EH (cell line): ENCODE data around the gene PAPPA.

Experiments
- DNase-seq: peaks from one replicate; pipeline ENCODE4 v3.0.0-alpha.2; 2015; ENCODE audit warnings: low read depth

Gene PAPPA

DNA sequence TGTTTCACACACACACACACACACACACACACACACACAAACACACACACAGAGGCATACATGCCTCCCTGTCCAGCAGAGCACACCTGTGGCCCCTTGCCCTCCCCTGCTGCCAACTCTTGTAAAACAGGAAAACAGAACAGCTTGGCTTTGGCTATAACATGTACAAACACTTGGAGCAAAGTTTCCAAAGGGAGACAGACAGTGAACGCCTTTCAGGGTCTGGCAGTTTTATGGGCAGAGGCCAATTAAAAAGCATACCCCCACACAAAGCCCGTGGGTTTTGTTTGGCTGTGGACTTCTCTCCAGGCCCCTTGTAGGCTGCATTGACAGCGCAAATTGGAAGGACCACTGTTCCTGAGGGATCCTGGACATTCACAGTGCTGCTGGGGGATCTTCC, 265.6 kb downstream of the PAPPA start:
- DNase-seq = no peak

DNA sequence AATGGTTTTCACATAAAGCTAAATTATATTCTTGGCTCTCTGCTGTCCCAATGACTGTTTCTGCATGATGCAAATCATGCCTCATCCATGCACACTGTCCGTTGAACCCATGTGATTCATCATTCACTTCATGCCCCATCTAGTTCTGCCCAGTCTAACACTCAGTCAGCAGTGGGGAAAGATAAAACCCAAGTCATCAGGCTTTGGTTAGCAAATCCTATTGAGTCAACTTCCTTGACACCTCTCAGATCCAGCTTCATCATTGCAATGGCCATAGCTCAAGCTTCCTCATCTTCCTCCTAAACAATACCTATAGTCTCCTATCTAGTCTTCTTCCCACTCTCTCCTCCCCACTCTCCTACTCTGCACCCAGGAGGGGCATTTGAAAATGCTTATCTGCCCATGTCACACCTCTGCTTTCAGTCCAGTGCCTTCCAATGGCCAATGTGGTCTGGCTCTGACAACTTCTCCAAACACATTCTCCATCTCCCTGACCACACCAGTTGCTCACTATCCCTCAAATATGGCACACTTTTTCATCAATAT, 267.5 kb downstream of the PAPPA start:
- DNase-seq = peak; percentile 28

DNA sequence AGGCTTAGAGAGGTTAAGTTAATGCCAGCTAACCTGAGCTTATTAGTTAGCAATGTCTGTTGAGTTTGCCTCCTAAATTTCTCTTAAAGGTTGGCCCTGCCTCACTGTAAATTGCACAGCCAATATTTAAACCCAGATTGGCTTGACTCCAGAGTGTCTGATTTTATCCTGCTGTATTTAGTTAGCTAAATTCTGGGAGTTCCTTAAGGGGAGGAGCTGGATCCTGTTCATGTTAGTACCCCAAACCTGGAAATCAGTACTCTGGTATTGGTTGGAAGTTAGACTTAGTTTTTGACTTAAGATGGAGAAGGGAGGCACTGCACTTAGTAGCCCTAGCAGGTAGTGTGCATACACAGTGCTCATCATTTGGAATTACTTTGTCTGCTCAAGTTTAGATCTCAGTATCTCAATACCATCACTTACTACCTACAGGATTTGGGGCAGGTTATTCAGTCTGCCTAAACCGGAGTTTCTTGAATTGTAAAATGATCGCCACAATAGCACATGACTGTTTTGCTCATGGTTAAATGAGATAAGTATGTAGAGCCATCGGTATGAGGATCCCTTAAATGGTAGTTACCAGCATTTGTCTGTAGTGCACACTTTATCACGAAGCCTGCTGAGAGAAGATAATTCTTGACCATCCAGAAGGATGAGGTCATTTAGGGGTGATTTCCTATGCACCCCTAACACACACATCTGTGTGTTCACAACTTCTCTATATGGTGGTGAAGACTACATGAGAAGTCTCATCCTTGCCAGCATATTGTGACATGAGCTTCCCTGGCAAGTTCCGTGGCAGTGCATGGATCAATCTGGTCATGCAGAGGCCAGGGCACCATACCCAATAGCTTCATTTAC, 268.8 kb downstream of the PAPPA start:
- DNase-seq = no peak

DNA sequence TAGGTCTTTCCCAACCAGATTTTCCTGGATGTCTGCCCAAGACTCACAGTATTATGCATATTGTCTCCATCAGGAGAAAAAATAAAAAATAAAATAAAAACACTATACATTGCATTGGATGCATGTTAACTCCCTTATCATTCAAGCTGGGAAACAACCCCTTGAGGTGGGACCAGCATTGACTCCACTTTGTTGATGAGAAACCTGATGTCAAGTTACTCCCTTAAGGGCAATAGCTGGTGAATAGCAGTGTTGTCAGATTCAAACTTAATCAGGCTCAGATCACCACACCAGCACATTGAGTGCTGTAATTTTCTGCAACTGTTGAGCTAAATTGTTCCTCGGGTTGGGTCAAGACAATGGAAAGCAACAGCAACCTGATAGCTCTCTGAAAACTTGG, 269.6 kb downstream of the PAPPA start:
- DNase-seq = no peak

DNA sequence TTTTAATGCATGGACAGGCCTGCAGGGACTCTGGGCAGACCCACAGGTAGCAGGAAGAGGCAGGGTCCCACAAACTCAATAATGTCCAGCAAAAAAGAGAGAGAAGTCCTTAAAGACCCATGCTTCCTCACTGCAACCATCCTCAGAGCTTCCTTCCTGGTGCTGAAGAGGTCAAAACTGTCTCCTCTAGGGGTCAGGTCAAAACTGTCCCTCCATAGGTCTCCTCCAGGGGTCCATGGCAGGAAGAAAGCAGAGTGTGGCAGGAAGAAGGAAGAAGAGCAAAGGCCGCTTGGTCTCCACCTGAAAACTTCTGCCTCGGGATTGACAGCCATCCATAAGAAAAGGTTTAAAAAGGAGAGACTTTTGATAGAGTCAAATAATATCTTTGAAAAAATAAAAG, 271.7 kb downstream of the PAPPA start:
- no peak for DNase-seq

DNA sequence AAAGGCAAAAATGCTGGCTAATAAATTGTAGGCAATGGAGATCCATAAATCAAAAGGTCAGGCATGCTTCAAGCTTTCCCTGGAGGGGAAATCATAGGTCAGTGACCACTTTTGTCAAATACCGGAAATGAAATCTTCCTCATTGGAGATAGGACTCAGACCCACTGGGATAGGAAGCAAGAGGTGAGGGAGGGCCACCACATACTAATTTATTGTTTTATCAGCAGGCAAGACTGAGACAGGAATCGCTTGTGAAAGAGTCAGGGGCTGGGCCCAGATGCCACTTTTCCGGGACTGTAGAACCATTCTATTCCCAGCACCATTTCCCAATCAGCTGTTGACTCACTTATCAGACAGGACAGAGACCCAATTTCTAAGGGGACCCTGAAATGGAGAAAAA, 277.3 kb downstream of the PAPPA start:
- DNase-seq = no peak

DNA sequence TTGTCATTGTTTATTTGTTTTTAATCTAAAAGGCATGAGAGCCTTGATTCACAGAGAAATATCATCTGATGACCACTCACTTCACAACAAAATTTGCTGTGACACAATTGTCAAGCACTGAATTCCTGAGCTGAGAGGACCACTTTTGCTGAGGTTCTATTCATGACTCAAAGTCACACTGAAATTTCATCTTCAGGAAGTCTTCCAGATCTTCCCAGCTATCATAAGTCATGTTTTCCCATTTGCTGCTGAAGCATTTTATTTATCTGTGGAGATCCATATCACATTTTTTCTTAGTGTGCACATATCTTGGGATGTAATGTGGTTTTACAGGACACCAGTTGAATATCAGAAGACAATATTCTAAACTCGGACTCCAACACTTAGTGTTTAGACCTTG, 278.5 kb downstream of the PAPPA start:
- peak; percentile 61 for DNase-seq

DNA sequence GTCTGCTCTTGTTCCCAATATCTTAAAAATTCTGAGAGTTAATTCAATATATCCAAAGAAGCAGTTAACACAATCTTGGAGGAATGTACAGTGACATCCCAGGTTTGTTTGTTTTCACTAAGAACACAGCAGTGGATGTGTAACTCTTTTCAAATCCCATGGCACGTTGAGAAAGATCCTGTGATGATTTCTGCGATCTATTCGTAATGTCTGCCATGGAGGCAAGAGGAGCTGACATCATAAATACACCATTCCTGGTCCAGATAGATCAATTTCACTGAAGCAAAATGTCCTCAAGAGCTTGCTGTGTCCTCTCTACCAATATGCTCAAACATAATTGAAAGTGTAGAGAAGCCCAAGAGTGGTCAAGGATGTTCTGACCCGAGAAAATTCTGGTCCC, 280.7 kb downstream of the PAPPA start:
- no peak for DNase-seq

DNA sequence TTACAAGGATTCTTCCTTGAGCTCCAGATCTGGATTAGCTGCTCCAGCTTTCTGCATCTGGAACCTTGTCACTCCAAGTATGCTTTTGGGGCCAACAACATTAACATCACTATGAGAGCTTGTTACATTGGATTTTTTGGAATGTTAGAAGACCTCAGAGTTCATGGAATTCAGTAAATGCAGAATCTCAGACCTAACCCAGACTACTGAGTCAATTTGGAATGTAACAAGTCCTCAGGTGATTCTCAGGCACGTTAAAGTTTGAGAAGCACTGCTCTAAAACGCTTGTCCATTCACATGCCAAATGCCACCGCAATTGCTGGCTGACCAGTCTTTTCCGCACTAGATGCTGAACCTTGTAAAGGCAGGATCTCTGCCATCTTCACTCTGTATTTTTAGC, 282.1 kb downstream of the PAPPA start:
- DNase-seq = peak; percentile 55

DNA sequence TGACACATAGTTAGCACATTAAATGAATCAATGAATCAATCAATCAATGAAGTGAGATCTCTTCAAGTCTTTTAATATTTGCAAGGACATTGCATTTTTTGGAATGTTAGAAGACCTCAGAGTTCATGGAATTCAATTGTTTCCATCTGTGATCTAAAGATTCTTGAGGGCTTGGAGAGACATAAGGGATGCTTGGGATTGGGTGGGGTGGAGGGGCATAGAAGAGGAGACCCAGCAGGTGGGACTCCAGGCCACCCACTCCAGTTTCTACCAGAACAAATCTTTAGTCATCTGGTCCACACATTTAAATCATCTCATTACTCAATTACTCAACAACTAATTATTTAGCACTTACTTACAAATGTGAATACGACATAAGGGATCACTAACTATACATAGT, 282.5 kb downstream of the PAPPA start:
- no peak for DNase-seq

DNA sequence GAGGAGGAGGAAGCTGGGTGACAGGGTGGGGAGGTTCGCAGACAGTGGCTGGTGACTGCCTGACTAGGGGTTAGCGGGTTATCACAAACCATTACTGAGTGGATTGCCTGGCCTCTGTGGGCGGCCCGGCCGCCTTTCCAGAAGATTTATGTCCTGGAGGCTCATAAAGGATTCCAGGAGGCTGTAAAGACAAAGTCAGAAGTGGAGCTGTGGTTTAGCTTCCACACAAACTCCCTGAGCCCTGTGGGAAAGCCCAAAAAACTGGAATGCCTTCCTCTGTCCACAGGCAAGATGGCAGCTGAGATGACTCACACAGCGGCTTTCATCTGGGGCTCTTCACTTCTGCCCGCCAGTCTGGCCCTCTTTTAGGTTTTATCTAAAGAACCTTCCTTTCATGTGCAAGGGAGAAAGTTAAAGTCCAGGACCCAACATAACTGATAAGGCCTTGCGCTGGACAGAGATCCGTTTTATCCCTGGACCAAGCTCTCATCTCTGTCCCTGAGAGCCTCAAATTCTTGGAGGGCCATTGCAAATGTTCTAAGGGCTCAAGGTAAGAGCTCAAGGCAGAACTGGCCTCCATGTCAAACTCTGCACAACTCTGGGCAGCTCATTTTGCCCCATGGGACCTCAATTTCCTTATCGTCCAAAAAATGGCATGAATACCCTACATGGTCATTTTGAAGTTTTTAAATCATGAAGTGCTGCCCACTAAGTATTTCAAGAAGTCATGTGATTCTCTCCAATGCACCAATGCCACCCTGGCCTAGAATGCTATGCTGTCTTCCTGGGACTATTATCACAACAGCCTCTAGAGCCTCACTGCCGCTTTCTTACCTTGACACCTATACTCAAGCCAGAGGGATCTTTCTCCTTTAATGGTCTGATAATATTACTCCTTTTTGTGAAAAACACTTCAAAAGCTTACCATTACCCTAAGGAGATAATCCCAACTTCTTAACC, 284.1 kb downstream of the PAPPA start:
- peak; percentile 26 for DNase-seq

DNA sequence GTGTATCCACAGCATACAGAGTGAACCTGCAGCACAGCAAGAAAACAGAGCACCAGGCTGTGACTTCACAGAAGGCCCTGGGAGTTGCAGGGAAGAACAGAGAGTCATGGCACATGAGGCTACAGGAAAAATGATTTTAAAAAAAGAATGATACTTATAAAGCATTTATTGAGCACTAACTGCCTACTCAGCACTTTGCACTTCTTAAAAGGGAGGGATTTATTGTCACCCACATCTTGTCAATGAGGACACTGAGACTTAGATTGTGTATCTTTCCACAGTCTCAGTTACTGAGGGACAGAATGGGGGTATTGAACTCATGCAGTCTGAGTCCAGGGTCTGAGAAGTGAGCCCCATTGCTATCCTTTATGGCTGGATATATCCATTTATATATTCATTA, 288.9 kb downstream of the PAPPA start:
- DNase-seq = no peak

DNA sequence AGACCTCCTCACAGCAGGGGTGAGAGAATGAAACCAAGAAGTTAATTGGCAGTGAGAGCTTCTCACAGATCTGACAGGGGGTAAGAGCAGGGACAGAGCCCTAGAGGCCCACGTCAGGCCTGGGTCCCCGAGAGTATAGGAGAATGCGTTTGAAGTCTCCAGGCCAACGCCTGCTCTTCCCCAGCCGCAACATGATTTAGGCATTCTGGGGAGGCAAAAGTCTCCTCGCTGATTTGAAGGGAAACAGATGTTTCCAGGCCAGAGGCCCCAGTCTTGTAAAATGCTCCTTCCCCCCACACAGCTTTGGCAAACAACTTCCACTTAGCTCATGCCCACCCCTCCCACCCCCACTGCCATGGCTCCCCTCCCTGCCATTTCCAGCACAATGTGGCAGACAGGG, 294.3 kb downstream of the PAPPA start:
- no peak for DNase-seq

DNA sequence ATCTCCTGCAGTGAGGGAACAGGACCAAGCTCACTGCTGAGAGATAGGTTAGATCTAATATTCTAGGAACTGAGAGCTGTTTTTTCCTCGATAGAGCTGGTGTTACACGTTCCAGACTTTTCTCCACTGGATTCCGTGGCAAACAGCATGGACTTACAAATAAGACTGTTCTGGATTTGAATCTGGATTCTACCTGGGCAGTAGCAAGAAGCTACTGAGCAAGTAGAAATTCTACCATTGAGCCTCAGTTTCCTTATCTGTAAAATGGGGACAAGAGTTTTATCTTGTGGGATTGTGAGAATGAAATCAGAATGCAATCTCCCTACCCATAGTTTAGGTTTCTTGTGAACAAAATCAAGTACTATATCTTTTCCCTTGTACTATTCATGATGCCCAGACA, 294.8 kb downstream of the PAPPA start:
- DNase-seq = no peak

DNA sequence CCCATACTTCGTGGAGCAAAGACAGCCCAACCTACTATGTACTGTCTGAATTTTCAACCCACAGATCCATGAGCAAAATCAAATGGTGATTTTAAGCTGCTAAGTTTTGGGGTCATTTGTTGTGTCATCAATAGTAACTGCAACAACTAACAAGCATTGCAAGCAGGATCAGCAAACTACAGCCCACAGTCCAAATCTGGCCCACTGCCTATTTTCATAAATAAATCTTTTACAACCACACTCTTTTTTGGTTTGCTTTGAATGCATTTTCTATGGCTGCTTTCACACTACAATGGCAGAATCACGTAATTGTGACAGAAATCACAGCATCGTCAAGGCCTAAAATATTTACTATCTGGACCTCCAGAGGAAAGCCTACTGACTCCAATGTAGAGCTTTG, 296.4 kb downstream of the PAPPA start:
- DNase-seq = no peak

DNA sequence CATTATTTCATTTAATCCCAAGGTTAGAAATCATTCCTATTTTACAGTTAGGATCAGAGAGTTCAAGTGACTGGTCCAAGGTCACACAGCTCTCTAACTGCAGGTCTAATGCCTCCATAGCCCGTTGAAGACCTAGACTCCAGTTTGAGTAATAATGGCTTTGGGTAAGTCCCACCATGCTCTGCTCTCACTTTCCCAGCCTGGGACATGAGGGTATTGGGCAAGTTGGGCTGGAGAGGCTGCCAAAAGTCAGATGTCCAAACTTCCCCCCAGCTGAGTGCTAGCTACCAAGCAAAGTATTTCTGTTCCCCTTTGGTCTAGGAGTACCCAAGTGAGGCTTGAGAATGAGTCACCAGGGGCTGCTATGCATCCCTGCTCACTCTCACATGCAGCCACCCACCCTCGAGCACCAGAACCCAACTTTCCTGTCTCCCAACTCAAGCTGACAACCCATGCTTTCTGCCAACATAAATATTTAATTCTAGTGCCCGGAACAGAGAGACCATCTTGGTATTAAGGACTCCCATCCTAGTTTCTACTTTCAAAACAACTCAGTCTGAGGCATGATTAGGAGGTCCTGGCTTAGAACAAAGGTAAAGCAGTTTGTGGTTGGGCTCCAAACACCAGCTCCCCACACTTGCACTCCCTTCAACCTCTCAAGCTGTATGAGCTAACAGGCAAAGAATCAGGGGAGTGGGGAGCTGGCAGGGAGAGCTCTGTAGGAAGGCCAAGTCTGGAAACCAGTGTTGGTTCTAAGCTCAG, 297.0 kb downstream of the PAPPA start:
- peak; percentile 83 for DNase-seq

DNA sequence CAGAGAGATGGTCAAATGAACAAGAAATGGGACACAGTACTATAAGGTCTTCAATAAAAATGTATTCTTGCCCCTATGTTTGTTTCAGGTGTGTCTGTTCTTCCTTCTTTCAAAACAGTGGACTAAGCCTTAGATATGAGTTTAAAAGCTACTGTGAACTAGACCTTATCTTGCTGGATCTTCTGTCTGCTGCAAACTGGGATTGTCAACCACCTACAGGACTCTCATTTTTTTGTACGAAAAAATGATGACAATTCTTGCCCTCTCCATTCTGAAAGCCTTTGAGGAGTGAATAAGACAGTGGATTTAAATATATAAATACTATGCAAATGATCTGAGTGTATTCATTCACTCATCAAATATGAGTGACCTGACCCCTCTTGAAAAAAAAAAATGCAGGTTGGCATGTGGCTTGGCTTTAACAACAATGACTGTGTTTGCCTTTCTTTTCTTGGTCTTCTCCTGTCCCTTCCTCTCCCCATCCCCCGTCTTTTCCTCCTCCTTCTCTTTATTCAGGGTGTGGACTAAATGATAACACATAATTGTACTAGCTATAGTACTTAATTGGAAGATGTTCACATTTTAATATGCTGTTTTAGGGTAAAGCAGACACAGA, 298.0 kb downstream of the PAPPA start:
- DNase-seq = peak; percentile 16
